ENCODE data around the gene CPED1.

CPED1 gene

GRCh38 chr7:121151774-121152221, 163.3 kb downstream of the CPED1 start:
- DNase-seq (ENCODE audit: low read depth) = no peak

DNA sequence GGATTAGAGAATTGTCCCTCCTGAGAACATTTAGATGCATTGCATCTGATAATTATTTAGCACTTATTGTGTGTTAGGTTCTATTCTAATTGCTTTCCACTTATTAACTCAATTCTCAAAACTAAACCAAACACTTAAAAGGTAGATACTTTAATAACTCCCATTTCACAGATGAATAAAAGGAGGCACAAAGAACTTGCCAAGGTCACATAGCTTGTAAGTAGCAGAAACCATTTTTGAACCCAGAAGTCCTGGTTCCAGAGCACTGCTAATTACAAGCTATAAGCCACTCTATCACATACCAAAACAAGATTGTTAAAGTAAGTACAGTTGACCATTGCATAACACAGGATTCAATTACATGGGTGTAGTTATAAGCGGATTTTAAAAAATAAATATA, 164.9 kb downstream of the CPED1 start:
- no peak for DNase-seq (ENCODE audit: low read depth)

GRCh38 chr7:121153995-121154394, 165.5 kb downstream of the CPED1 start:
- no peak for DNase-seq (ENCODE audit: low read depth)

- no peak for DNase-seq (ENCODE audit: low read depth)
These were observed 168.3 kb downstream of the CPED1 start for GRCh38 chr7:121156825-121157224.

DNA sequence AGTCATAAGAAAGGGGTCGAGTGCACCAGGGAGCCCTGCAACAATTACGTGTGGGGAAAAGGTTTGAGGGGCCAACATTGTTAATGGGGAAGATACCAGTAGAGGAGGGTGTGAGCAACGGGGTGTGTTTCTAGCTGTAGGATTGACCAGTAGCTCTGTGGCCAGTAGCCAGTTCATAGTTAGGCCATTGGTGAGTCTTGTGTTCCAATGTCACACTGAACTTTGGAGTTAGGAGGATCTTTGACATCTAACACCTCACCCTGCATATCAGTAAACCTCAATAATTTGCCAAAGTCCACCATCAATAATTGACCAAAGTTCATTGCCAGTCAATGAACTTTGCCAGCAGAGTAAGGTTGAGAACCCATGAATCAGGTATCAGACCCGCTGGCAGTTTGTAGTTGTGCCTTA, 168.8 kb downstream of the CPED1 start:
- no peak for DNase-seq (ENCODE audit: low read depth)

- DNase-seq (ENCODE audit: low read depth) = no peak
These were observed 169.5 kb downstream of the CPED1 start for GRCh38 chr7:121157885-121158590.

DNA sequence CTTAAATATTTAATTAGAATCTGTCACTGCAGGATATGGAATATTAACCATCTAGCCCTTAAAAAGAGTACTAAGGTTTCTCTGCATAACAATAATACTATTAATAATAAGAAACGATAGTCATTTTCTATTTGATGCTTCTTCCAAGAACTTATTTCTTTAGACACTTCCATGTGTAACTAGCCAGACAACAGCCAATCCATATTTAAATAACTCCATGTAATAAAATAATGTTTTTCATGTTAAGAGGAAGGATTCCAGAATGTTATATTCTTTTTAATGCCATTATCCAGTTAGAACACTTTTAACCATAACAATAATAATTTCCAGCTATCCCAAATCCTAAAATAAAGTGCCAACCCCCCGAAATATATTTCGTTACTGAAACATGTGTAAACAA, 170.2 kb downstream of the CPED1 start:
- no peak for DNase-seq (ENCODE audit: low read depth)

DNA sequence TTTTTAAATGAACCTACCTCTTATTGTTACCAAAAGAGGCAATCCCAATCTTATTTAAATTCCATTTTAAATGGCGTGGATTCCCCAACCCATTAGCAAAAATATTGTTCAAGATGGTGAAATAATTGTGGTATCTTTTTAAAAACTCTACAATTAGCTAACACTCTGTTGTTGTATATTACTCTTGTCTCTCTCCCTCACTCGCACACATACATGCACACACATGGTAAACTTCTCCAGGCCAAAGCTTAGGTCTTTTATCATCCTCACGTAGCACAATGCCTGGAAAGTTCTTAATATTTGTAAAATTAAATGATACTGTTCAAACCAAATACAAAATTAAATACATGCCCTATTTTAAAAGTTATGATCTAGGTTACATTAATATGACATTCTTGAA, 171.0 kb downstream of the CPED1 start:
- no peak for DNase-seq (ENCODE audit: low read depth)

DNA sequence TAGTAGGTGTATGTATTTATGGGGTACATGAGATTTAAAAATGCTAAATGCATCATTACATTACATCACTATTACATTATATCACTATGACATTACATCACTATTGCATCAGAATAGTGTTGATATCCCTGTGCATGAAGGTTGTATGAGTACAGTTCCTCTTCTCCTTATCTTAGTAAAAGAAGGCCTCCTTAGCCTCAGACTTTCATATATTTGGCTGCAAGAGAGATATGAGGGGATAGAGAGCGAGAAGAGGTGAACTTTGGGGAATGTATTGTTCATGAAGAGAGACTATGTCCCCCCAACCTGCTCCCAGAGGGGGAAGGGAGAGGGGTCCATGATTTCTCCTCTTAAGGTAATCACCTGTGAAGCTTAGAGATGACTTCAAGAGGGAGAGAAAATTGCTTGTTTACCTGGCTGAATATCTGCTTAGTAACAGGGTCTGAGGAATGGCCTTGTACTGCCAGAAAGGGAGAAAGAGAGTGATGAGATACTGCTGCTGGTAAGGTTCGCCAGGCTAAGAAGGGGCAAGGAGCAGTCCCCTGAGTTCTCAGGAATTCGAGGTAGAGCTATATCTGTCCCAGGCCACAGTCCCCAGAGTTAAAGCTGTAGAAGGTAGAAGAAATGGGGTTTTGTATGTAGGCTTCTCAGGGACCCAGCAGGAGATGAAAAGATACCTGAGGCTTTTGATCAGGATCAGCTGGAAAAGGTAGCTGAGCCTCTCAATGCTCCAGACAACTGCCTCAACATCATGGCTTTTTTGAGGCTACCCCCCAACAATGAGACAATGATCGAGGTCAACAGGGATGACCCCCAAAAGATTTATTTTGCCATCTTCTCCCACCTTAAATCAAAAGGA, 171.9 kb downstream of the CPED1 start:
- no peak for DNase-seq (ENCODE audit: low read depth)

GRCh38 chr7:121163699-121164098, 175.2 kb downstream of the CPED1 start:
- DNase-seq (ENCODE audit: low read depth) = no peak

DNA sequence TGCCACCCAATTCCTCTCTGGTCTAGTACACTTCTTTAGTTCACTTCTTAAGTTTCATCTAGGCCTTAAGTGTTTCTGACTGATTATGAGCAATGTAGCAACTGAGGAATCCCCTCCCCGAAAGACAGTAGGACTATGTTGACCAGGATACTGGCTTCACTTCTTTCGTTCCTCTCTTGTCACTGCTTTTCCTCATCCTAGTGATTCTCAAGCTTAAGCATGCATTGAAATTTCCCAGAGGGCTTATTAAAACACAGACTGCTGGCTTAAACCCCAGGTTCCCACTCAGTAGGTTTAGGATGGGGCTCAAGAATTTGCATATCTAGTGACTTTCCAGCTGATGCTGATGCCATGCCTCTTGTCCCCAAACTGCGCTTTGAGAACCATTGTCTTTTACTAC, 175.7 kb downstream of the CPED1 start:
- DNase-seq (ENCODE audit: low read depth) = no peak

DNA sequence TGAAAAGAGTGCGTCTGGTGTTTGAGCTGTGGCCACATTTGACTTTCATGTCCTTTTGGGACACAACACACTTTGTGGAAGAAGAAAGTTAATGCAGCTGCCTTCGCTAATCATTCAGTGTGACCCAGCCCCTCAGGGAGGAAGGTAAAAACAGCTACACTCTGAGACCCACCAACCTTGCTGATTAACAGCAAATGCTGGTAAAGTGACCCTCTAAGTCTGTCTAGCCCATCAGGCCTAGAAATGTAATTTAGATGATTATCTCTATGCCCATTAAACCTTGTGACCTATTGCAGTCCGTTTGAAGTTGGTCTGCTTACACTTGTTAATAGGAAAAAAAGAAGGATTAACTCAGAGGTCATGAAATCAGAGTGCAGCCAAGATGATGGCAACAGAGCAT, 178.4 kb downstream of the CPED1 start:
- DNase-seq (ENCODE audit: low read depth) = no peak

GRCh38 chr7:121167971-121168370, 179.5 kb downstream of the CPED1 start:
- no peak for DNase-seq (ENCODE audit: low read depth)

- DNase-seq (ENCODE audit: low read depth) = no peak
These were observed 181.0 kb downstream of the CPED1 start for GRCh38 chr7:121169469-121169868.

DNA sequence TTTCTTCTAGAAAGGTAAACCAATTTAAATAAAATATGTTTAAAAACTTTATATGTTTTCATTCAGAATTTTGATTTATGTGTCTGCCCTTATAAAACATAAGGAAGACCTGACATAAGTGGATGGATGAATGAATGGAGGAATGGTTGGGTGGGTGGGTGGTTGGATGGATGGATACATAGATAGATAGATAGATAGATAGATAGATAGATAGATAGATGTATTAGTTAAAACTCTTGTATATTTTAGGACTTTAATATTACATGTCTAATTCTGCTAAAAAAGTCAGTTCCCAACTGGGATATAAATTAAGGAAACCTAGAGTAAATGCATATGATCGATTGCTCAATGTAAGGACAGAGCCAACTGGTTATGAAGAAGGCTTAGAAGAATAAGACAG, 184.0 kb downstream of the CPED1 start:
- DNase-seq (ENCODE audit: low read depth) = no peak

- no peak for DNase-seq (ENCODE audit: low read depth)
These were observed 187.3 kb downstream of the CPED1 start for GRCh38 chr7:121175826-121176225.

- no peak for DNase-seq (ENCODE audit: low read depth)
These were observed 189.9 kb downstream of the CPED1 start for GRCh38 chr7:121178452-121178851.

DNA sequence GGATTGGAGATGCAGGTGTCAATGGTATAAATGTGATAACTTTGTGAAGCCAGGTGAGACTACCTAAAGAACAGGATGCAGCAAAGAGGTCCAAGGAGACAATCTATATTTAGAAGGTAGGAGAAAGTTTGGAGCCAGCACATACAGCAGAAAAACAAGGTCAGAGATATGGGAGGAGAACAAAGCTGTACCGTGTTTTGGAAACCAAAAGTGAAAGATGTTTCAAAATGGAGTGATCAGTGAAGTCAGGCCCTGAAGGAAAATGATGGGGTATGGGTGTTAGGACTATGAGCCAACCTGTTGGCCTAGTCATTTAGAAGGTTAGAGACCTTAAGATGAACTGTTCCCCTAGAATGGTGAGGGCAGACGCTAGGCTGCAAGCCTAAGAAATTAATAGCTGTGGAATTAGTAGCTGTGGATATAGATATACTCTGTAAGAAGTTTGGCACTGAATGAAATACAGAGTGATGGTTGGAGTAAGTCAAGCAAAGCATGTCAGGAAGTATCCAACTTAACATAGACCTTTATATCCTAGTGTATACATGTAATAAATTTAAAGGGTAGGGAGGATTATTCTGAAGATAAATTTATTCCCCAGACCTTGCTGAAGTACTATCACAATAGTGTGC, 190.5 kb downstream of the CPED1 start:
- no peak for DNase-seq (ENCODE audit: low read depth)

DNA sequence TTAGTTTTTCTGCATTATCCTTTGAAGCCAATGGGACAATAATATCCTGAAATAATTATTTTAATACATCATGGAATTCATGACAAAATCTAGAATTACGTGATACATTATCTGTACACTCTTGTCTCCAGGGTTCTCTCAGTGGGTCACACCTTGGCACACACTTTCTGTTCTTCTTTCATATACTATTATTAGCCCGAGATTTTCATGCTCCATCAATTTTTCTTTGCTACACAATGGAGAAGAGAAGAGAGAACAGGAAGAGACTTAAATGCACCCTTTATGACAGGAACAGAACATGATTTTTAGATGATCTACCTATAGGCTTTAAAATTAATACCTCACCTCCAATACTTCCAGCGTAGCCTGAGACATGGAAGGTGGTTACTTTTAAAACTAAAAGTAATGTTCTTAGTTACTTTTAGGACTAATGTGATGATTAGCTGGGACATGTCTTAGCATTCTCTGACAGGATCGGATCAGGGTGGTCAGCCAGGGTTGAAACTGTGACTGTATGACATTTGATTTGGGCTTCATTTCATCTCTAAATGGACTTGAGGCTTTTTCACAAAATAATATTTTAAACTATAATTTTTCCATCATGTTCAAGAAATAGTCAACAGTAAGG, 192.0 kb downstream of the CPED1 start:
- no peak for DNase-seq (ENCODE audit: low read depth)

- no peak for DNase-seq (ENCODE audit: low read depth)
These were observed 192.8 kb downstream of the CPED1 start for GRCh38 chr7:121181357-121181756.

DNA sequence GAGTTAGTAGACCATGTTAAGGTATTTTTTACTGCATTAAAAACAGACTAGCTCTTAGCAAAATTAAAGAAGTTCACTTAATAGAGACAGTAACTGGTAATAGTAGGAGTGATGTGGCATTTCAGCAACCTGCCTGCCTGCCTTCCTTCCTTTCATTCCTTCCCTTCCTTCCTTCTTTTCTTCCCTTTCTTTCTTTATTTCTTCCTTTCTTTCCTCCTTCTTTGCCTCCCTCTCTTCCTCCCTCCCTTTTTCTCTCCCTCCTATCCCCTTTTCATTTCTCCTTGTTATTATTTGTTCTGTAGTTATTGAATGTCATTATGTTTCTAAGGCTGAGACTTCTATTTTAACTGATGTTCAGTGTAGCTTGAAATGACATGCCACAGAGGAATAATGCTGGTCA, 193.8 kb downstream of the CPED1 start:
- DNase-seq (ENCODE audit: low read depth) = no peak

DNA sequence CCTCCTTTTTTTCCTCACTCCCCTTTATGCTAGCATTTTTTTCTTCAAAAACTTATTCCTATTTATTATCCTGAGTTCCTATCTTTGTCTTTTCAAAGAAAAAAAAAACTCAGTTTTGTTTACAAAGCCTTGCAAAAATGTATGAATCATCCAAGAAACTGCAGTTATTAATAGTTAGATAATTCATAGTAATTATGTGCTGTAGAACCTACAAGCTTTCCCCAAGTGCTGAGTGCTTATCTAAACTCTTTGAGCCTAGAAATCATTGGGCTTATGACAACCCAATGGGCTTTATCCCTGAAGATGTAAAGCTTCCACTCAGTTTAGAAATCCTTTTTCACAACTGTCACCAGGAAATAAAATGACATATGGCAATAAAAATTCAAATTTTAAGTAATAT, 194.4 kb downstream of the CPED1 start:
- DNase-seq (ENCODE audit: low read depth) = no peak

All from T follicular helper cell (primary cell).